HG03280 (cell line): ENCODE results near the gene TMEM40.
"Not testable (repeated sequence)": the region's sequence is repeated elsewhere in the genome, so short reads cannot be mapped to it uniquely, and the experiment has no call there.

ENCODE experiments used
- ATAC-seq: cut with Tn5 transposase; IDR thresholded peaks from one replicate; pipeline ENCODE4 v1.9.1; 2021; ENCODE audit warnings: mild to moderate bottlenecking, moderate library complexity; ENCODE audit not compliant: unreplicated experiment

The TMEM40 gene

GRCh38 chr3:12759097-12759679 is at the start of gene TMEM40:
Gene TMEM40, minus strand, starts transcription at chr3:12759259. Its CDS starts 9,427 bp downstream, at chr3:12749832.
- no peak for ATAC-seq

- ATAC-seq: no peak
Measured at GRCh38 chr3:12808587-12808986, 49.5 kb upstream of the TMEM40 start.

GRCh38 chr3:12807601-12808359 is 48.7 kb upstream of the TMEM40 start:
- ATAC-seq: no peak

- no peak for ATAC-seq
Measured at GRCh38 chr3:12807066-12807465, 48.0 kb upstream of the TMEM40 start.

- ATAC-seq: no peak
Measured at GRCh38 chr3:12803371-12803770, 44.3 kb upstream of the TMEM40 start.

- ATAC-seq: no peak
Measured at GRCh38 chr3:12799525-12800440, 40.7 kb upstream of the TMEM40 start.

GRCh38 chr3:12798559-12799179 is 39.6 kb upstream of the TMEM40 start:
- no peak for ATAC-seq

- no peak for ATAC-seq
Measured at GRCh38 chr3:12797892-12798558, 39.0 kb upstream of the TMEM40 start.

GRCh38 chr3:12797124-12797891 is 38.2 kb upstream of the TMEM40 start:
- ATAC-seq: no peak

- ATAC-seq: no peak
Measured at GRCh38 chr3:12796171-12797123, 37.4 kb upstream of the TMEM40 start, which contains the start of gene CAND2. Gene CAND2, plus strand, starts transcription at chr3:12796680. Its CDS starts 41 bp downstream, at chr3:12796721.

GRCh38 chr3:12793701-12794100 is 34.6 kb upstream of the TMEM40 start:
- no peak for ATAC-seq

- no peak for ATAC-seq
Measured at GRCh38 chr3:12791430-12791829, 32.4 kb upstream of the TMEM40 start.

GRCh38 chr3:12787967-12788690 is 29.1 kb upstream of the TMEM40 start:
- not testable (repeated sequence) for ATAC-seq

GRCh38 chr3:12787346-12787745 is 28.3 kb upstream of the TMEM40 start:
- not testable (repeated sequence) for ATAC-seq

GRCh38 chr3:12785096-12785495 is 26.0 kb upstream of the TMEM40 start:
- no peak for ATAC-seq

- no peak for ATAC-seq
Measured at GRCh38 chr3:12782172-12782815, 23.2 kb upstream of the TMEM40 start.

- ATAC-seq: no peak
Measured at GRCh38 chr3:12780751-12781150, 21.7 kb upstream of the TMEM40 start.
